NCI-H2029 treated with DMSO at 0.1 percent for 48 hours (cell line): ENCODE data around the gene KDM2A.
A peak's percentile ranks its signal among the peaks of the same experiment; 100 is the strongest.

Source experiments
- DNase-seq: peaks from one replicate; lab custom pipeline; 2025; lab: John Stamatoyannopoulos, UW

KDM2A gene

GRCh38 chr11:67118801-67119584, at the start of gene KDM2A:
Gene KDM2A (plus strand): TSS chr11:67119263. CDS start chr11:67121317, 2,054 bp downstream.
- peak; percentile 88 for DNase-seq

- DNase-seq = no peak
Measured at GRCh38 chr11:67071420-67072284, 47.4 kb upstream of the KDM2A start.

- no peak for DNase-seq
Measured at GRCh38 chr11:67072295-67072694, 46.8 kb upstream of the KDM2A start.

GRCh38 chr11:67073908-67074307, 45.2 kb upstream of the KDM2A start:
- no peak for DNase-seq

GRCh38 chr11:67076202-67076601, 42.9 kb upstream of the KDM2A start:
- no peak for DNase-seq

GRCh38 chr11:67079065-67079705, 39.9 kb upstream of the KDM2A start:
- DNase-seq = no peak

GRCh38 chr11:67082071-67082791, 36.8 kb upstream of the KDM2A start:
- no peak for DNase-seq

GRCh38 chr11:67083786-67084366, 35.2 kb upstream of the KDM2A start:
- no peak for DNase-seq

GRCh38 chr11:67085617-67086016, 33.4 kb upstream of the KDM2A start:
- no peak for DNase-seq

- no peak for DNase-seq
Measured at GRCh38 chr11:67090717-67091116, 28.3 kb upstream of the KDM2A start.

GRCh38 chr11:67095214-67095507, 23.9 kb upstream of the KDM2A start:
- no peak for DNase-seq

- DNase-seq = no peak
Measured at GRCh38 chr11:67098799-67099429, 20.1 kb upstream of the KDM2A start.

- no peak for DNase-seq
Measured at GRCh38 chr11:67099831-67100324, 19.2 kb upstream of the KDM2A start.

GRCh38 chr11:67102664-67103063, 16.4 kb upstream of the KDM2A start:
- no peak for DNase-seq

- no peak for DNase-seq
Measured at GRCh38 chr11:67105964-67106363, 13.1 kb upstream of the KDM2A start.

GRCh38 chr11:67111261-67111660, 7.8 kb upstream of the KDM2A start:
- no peak for DNase-seq

GRCh38 chr11:67113231-67113721, 5.8 kb upstream of the KDM2A start:
- no peak for DNase-seq

GRCh38 chr11:67114275-67114896, 4.7 kb upstream of the KDM2A start:
- no peak for DNase-seq

GRCh38 chr11:67116758-67117105, 2.3 kb upstream of the KDM2A start:
- no peak for DNase-seq

- no peak for DNase-seq
Measured at GRCh38 chr11:67117176-67117575, 1.9 kb upstream of the KDM2A start.
